ENCODE measurements around the gene CCDC80. TPM values are rescaled to one million over a fixed set of nuclear protein-coding genes. Genes with fewer than 3 reads are reported as not detected.

Gene CCDC80
- total and polyA plus RNA-seq, 9 of the 15 experiments (the other 6 are each of a cell fraction or from before 2014, with no cell fraction given): 0.17 to 2.0 (median 1.1) TPM

- TF ChIP-seq RREB1 (CRISPR knock-in tag; IDR thresholded peaks at IDR 0.05) (no peak), PHB2 (IDR thresholded peaks at IDR 0.05; ENCODE audit: low read depth) (no peak), LEF1 (IDR thresholded peaks at IDR 0.05) (peak; percentile 60), SMARCA4 (IDR thresholded peaks at IDR 0.05) (peak; percentile 84), CHD2 (IDR thresholded peaks at IDR 0.05; ENCODE audit: low read depth, low read length) (no peak), FOS (IDR thresholded peaks at IDR 0.05; ENCODE audit: extremely low read depth, insufficient read length) (peak; percentile 31), MCM2 (IDR thresholded peaks at IDR 0.05; ENCODE audit: low read depth) (no peak), HDAC3 (IDR thresholded peaks at IDR 0.05; ENCODE audit: borderline replicate concordance, partially characterized antibody) (no peak), MYBL2 (IDR thresholded peaks at IDR 0.05; ENCODE audit: low read depth) (no peak), MYBL2 (CRISPR knock-in tag; IDR thresholded peaks at IDR 0.05; ENCODE audit: borderline replicate concordance) (no peak), ZNF384 (IDR thresholded peaks at IDR 0.05; ENCODE audit: low read depth, low read length) (no peak), PBX2 (CRISPR knock-in tag; IDR thresholded peaks at IDR 0.05; ENCODE audit: low read depth) (no peak), PBX2 (tag; conservative IDR thresholded peaks at IDR 0.05; ENCODE audit: low read depth) (peak; percentile 67)
- TF ChIP-seq, protein P1, sequence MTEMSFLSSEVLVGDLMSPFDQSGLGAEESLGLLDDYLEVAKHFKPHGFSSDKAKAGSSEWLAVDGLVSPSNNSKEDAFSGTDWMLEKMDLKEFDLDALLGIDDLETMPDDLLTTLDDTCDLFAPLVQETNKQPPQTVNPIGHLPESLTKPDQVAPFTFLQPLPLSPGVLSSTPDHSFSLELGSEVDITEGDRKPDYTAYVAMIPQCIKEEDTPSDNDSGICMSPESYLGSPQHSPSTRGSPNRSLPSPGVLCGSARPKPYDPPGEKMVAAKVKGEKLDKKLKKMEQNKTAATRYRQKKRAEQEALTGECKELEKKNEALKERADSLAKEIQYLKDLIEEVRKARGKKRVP (CRISPR knock-in tag; IDR thresholded peaks at IDR 0.05): no peak
- TF ChIP-seq, protein P2, sequence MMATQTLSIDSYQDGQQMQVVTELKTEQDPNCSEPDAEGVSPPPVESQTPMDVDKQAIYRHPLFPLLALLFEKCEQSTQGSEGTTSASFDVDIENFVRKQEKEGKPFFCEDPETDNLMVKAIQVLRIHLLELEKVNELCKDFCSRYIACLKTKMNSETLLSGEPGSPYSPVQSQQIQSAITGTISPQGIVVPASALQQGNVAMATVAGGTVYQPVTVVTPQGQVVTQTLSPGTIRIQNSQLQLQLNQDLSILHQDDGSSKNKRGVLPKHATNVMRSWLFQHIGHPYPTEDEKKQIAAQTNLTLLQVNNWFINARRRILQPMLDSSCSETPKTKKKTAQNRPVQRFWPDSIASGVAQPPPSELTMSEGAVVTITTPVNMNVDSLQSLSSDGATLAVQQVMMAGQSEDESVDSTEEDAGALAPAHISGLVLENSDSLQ (IDR thresholded peaks at IDR 0.05): peak; percentile 57
- TF ChIP-seq, protein P3, sequence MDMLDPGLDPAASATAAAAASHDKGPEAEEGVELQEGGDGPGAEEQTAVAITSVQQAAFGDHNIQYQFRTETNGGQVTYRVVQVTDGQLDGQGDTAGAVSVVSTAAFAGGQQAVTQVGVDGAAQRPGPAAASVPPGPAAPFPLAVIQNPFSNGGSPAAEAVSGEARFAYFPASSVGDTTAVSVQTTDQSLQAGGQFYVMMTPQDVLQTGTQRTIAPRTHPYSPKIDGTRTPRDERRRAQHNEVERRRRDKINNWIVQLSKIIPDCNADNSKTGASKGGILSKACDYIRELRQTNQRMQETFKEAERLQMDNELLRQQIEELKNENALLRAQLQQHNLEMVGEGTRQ (CRISPR knock-in tag; IDR thresholded peaks at IDR 0.05): no peak
These were observed 35.8 kb upstream of the CCDC80 start (continued) for GRCh38 chr3:112676659-112677234.

Data from K562 (cell line).